GM18526 (cell line): Measurements from ENCODE around the gene CAMKMT.

Experiments used
- POLR2A ChIP-seq: IDR thresholded peaks from 3 replicates; pipeline ENCODE4 v1.6.1; 2011; ENCODE audit not compliant: insufficient read length; ENCODE audit errors: extremely low read depth

CAMKMT gene

DNA sequence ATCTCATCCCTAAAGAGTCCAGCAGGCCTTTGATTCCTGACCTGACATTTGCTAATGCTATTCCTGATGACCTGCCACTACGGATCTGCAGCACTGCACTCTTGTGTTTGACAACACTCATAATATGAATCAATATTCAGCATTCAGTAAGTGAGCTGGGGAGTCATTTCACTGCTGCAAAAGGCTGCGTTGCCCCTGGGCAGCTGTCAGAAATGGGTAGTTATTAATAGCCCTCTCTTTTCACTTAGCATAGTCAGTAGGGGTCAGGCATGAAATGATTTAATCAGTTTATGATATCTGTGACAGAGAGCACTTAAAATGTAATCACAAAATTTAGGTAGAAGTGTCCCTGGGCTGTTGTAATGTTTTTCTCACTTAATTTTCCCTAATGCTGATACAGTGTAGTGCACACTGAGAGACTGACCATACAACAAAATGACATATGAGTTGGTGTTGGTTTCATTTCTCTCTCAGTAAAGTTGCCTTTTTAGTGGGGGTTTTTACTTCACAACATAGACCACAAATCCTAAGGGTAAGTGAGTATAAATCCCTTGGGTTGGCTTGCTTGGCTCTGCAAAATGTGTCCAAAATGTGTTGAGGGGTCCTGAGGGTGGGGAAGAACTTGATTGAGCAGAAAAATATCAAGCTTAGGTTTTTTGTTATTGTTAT is 184.8 kb downstream of the CAMKMT start:
- no peak for TF ChIP-seq POLR2A

DNA sequence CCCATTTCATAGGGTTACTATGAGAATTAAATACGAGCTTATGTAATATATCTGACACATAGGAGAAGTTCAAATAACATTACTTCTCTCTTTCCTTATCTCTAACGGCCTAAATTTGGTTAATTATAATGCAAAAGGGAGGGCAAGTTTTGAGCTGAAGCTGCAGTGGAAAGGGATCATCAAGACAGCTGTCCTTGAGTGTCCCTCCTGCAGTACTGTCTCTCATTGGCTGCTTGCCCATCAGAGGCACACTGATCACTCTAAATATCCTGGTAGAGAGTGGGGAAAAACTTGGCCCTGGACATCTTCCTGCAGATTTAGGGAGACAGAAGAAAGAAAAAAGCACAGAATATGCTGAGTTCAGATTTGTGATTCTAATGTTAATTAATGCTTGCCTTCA is 186.0 kb downstream of the CAMKMT start:
- TF ChIP-seq POLR2A = no peak

GRCh38 chr2:44548221-44549098 is 186.7 kb downstream of the CAMKMT start:
- no peak for TF ChIP-seq POLR2A

DNA sequence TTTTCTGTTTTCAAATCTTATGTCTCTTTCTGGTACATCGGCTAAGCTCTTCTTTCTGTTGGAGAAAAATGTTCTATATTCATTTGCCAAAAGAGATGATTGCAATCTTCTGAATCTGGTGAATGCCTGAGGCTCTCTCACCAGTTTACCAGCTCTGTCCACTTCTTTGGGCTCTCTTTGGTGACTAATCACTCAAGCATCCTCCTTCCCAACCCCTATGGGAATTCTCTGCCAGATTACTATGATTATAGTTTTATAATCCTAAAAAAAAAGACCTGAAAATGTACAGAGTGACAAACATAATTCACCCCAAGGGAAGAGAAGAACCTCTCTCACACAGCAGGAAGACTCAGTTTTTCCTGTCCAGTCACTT is 187.3 kb downstream of the CAMKMT start:
- TF ChIP-seq POLR2A = no peak

- TF ChIP-seq POLR2A = no peak
Measured at GRCh38 chr2:44549856-44550255, 188.1 kb downstream of the CAMKMT start.

DNA sequence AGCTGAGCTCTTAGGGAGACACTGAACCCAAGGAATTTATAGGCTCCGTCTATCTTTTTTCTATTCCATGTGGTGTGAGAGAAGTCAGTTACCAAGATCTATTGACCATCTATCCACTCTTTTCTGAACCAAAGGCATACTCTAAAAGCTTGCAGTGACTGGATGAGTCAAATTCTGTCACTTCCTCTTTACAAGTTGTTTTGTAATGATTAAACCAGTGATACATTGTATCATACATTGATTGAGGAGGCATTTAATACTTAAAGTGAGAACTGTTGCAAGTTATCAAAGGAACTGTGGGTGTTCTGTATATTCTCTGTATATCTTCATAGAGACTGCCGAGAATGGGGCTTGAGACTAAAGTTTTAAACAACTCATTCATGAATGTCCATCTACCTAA is 188.8 kb downstream of the CAMKMT start:
- no peak for TF ChIP-seq POLR2A

- no peak for TF ChIP-seq POLR2A
Measured at GRCh38 chr2:44551497-44551896, 189.8 kb downstream of the CAMKMT start.

- TF ChIP-seq POLR2A = no peak
Measured at GRCh38 chr2:44553456-44553855, 191.7 kb downstream of the CAMKMT start.

DNA sequence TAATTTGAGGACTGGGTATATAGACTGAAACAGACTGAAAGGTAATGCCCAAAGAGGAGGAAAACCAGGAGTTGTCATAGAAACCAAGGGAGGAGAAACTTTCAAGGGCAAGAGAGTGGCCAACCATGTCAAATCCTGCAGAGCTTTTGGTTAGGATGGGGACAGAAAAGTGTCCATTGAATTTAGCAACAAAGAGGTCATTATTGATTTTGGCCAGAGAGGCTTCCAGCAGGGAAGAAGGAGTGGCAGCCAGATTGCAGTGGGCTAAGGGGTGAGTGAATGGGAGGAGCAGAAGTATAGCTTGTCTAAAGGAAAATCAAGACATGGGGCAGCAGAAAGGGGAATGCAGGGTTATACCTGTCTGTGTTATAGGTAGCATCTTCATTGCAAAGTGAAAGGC is 194.0 kb downstream of the CAMKMT start:
- no peak for TF ChIP-seq POLR2A

- TF ChIP-seq POLR2A = no peak
Measured at GRCh38 chr2:44559108-44559507, 197.4 kb downstream of the CAMKMT start.

- no peak for TF ChIP-seq POLR2A
Measured at GRCh38 chr2:44560352-44560751, 198.6 kb downstream of the CAMKMT start.

DNA sequence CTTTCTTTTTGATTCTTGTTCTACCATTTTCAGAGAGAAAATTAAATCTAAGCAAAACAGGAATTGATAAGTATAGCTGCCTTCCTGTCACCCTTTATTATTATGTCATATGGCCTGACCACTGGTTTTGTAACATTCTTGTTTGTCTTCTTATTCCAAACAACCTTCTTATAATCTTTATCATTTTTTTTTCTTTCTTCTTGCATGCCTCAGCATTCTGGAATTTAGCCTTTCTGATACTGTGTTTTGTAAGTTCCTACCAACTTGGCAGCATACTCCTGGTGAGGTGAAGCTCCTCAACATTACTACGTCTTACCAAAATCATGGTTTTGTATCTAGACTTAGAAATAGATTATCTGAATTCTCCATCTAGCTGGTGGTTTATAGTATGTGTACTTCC is 199.2 kb downstream of the CAMKMT start:
- TF ChIP-seq POLR2A = no peak

GRCh38 chr2:44562737-44563136 is 201.0 kb downstream of the CAMKMT start:
- TF ChIP-seq POLR2A = no peak

DNA sequence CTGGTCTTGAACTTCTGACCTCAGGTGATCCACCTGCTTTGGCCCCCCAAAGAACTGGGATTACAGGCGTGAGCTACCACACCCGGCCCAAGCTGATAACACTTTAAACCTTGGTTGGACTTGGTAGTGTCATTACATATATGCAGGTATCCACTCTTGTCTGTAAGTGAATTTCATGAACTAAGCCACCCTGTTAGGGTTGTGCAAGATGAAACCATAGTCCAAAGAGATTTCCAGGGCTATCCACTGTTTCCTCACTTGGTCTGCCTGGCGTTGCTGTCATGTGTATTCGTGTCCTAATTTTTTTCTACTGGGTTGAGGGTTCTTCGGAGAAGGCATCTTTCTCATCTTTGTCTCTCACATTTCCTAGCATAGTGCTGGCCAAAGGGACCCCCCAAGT is 203.0 kb downstream of the CAMKMT start:
- TF ChIP-seq POLR2A = no peak

DNA sequence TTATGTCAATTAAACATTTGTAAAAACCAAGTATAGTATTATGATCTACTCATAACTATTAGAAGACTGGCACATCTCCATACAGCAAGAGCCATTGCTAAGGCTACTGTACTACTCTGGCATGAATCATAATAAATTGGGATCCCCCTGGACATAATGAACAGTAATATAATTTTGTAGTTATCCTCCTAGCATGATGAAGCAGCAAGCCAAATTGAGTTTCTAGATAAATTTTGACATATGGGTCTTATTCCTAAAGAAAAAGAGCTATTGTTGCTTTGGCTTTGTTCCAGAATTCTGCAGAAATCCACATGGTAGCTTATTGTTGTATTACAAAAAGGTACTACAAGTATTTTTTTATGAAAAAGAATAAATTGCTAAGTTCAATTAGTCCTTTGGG is 204.3 kb downstream of the CAMKMT start:
- TF ChIP-seq POLR2A = no peak

- no peak for TF ChIP-seq POLR2A
Measured at GRCh38 chr2:44569491-44569890, 207.7 kb downstream of the CAMKMT start.

DNA sequence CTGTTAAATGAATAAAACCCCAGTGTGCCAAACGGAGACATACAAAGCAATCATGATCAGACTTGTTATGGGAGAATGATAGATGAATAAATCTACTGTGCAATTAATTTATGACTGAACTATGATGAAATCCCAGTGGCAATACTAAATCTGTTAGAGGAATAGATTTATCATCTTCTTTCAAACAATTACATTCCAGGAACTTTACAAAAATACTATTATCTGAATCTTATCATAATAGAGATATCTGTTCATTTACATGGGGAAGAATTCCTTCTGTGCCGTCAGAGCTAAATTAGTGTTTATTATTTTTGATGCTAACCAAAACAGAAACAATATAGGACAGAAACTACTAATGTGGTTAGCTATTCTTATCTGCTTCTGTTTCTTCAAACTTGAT is 208.5 kb downstream of the CAMKMT start:
- TF ChIP-seq POLR2A = no peak

- TF ChIP-seq POLR2A = no peak
Measured at GRCh38 chr2:44570777-44571176, 209.0 kb downstream of the CAMKMT start.
